Activated naive CD4-positive, alpha-beta T cell treated with Interleukin-2 at 50 U/mL for 16 hours (primary cell): ENCODE measurements around the gene EPS15.

Source experiments
- DNase-seq: peaks from one replicate; pipeline ENCODE4 v3.0.0-alpha.2; 2020

The EPS15 gene

GRCh38 chr1:51311826-51312225 lies 207.2 kb downstream of the EPS15 start:
- DNase-seq, result no peak

GRCh38 chr1:51310871-51311613 lies 208.0 kb downstream of the EPS15 start:
- no peak for DNase-seq

GRCh38 chr1:51309291-51309690 lies 209.8 kb downstream of the EPS15 start:
- no peak for DNase-seq

DNA sequence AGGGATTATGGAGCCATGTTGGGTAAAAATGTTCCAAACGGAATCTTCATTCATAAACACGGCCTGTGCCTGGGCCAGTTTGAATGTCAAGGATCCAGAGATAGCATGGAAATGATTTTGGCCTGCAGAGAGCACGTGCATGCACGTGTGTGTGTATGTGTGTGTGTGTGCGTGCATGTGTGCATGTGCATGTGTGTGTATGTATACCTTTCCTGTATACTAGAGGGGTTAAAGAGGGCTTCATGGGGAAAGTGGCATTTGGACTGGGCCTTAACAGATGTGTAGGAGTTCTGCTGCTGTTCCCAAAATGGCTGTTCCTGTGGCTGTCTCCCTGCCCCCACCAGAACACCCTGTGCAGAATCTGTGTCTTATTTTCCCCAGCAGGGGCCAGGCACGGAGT lies 210.4 kb downstream of the EPS15 start:
- no peak for DNase-seq

DNA sequence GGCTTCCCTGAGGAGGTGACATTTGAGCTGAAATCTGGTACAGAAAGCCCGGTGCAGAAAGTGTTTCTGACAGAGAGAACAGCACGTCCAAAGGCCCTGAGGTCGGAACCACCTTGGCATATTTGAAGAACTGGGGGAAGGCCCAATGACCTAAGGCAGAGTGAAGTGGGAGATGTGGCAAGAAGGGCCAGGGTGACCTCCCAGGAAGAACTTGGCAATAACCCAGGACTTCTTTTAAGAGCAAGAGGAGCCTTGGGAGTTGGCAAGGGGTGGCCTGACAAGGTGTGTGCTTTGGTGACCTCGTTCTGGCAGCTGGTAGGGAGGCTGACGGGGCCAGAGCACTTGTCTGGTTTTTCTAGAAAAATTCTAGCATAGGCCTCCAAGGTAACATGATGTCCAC lies 212.1 kb downstream of the EPS15 start:
- no peak for DNase-seq

- DNase-seq, result no peak
Measured at GRCh38 chr1:51305371-51305823, 213.7 kb downstream of the EPS15 start.

- DNase-seq, result no peak
Measured at GRCh38 chr1:51304360-51304759, 214.7 kb downstream of the EPS15 start.
